ENCODE measurements around the gene NFASC.

DNA sequence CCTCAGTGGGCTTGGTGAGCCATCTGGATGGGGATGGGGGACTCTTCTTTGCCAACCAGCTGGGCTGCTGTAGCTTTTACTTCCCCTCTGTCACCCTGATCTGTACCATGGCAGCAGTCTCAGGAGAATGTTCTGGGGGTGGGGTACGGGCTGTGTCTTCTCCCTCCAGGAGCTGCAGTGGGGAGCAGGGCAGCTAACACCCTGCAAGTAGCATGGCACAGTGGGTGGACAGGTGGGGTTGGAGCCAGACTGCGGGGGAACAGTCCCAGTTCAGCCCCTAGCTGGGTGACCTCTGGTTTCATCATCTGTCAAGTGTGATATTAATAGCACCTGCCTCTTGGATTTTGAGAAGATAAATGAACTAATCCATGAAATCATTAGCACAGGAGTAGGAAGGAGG, 3.1 kb downstream of the NFASC start:
- no peak for TF ChIP-seq TAF1 (IDR thresholded peaks at IDR 0.05; ENCODE audit: borderline replicate concordance, insufficient read depth, low read length)
- TF ChIP-seq POLR2AphosphoS5 (IDR thresholded peaks at IDR 0.05; ENCODE audit: low read depth, low read length): no peak
- TF ChIP-seq, protein P1, sequence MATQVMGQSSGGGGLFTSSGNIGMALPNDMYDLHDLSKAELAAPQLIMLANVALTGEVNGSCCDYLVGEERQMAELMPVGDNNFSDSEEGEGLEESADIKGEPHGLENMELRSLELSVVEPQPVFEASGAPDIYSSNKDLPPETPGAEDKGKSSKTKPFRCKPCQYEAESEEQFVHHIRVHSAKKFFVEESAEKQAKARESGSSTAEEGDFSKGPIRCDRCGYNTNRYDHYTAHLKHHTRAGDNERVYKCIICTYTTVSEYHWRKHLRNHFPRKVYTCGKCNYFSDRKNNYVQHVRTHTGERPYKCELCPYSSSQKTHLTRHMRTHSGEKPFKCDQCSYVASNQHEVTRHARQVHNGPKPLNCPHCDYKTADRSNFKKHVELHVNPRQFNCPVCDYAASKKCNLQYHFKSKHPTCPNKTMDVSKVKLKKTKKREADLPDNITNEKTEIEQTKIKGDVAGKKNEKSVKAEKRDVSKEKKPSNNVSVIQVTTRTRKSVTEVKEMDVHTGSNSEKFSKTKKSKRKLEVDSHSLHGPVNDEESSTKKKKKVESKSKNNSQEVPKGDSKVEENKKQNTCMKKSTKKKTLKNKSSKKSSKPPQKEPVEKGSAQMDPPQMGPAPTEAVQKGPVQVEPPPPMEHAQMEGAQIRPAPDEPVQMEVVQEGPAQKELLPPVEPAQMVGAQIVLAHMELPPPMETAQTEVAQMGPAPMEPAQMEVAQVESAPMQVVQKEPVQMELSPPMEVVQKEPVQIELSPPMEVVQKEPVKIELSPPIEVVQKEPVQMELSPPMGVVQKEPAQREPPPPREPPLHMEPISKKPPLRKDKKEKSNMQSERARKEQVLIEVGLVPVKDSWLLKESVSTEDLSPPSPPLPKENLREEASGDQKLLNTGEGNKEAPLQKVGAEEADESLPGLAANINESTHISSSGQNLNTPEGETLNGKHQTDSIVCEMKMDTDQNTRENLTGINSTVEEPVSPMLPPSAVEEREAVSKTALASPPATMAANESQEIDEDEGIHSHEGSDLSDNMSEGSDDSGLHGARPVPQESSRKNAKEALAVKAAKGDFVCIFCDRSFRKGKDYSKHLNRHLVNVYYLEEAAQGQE (IDR thresholded peaks at IDR 0.05; ENCODE audit: insufficient read depth in 1 of 2, low read depth in 2 of 2, low read length in 2 of 2): no peak
- TF ChIP-seq SIN3A (IDR thresholded peaks at IDR 0.05; ENCODE audit: borderline replicate concordance, insufficient read depth, low read length): no peak
- no peak for TF ChIP-seq FOXP2 (optimal IDR thresholded peaks at IDR 0.05; ENCODE audit: borderline replicate concordance, extremely low read depth, extremely low read length, insufficient read depth)
